Activated naive CD8-positive, alpha-beta T cell (primary cell): ENCODE measurements around the gene ARHGAP25.
"Not testable (repeated sequence)": the region's sequence is repeated elsewhere in the genome, so short reads cannot be mapped to it uniquely, and the experiment has no call there.

Source experiments
- H3K27ac Mint-ChIP-seq: one replicate; pipeline ENCODE4 v1.8.0; 2021; ENCODE audit warnings: mixed read lengths
- H3K27me3 Mint-ChIP-seq: one replicate; pipeline ENCODE4 v1.8.0; 2021; ENCODE audit warnings: mixed read lengths
- H3K36me3 Mint-ChIP-seq: one replicate; pipeline ENCODE4 v1.8.0; 2021; ENCODE audit warnings: mixed read lengths
- H3K4me1 Mint-ChIP-seq: one replicate; pipeline ENCODE4 v1.8.0; 2021; ENCODE audit warnings: low read depth, mixed read lengths
- H3K4me3 Mint-ChIP-seq: one replicate; pipeline ENCODE4 v1.8.0; 2021; ENCODE audit warnings: mild to moderate bottlenecking, mixed read lengths
- H3K9me3 Mint-ChIP-seq: one replicate; pipeline ENCODE4 v1.8.0; 2021; ENCODE audit warnings: low read depth, mixed read lengths

The ARHGAP25 gene

GRCh38 chr2:68800517-68800916, 65.9 kb downstream of the ARHGAP25 start:
- Mint-ChIP-seq H3K27ac (peak overlapping the region; percentile 75), H3K9me3 (no peaks in the 10 kb centered on the region), H3K27me3 (no peaks in the 10 kb centered on the region), H3K4me3 (no peak overlapping the region), H3K4me1 (peaks cover 43% of the 10 kb centered on the region), H3K36me3 (peaks cover 23% of the 10 kb centered on the region)

- not testable (repeated sequence) for H3K27me3 Mint-ChIP-seq
These were observed 67.5 kb downstream of the ARHGAP25 start for GRCh38 chr2:68802161-68802560.

GRCh38 chr2:68805025-68805424, 70.4 kb downstream of the ARHGAP25 start:
- Mint-ChIP-seq H3K4me1 (peaks cover 39% of the 10 kb centered on the region), H3K36me3 (peaks cover 12% of the 10 kb centered on the region), H3K9me3 (no peaks in the 10 kb centered on the region), H3K4me3 (no peak overlapping the region), H3K27me3 (no peaks in the 10 kb centered on the region), H3K27ac (peak overlapping the region; percentile 46)

More at GRCh38 chr2:68802161-68802560, 67.5 kb downstream of the ARHGAP25 start:
- peaks cover 32% of the 10 kb centered on the region for H3K4me1 Mint-ChIP-seq
- H3K4me3 Mint-ChIP-seq, H3K27ac Mint-ChIP-seq, H3K9me3 Mint-ChIP-seq: not testable (repeated sequence)
- H3K36me3 Mint-ChIP-seq, result peaks cover 17% of the 10 kb centered on the region

GRCh38 chr2:68806511-68807109, 72.0 kb downstream of the ARHGAP25 start:
- Mint-ChIP-seq H3K9me3 (no peaks in the 10 kb centered on the region), H3K4me1 (peaks cover 35% of the 10 kb centered on the region), H3K36me3 (peaks cover 8% of the 10 kb centered on the region), H3K27ac (peak overlapping the region; percentile 46), H3K4me3 (no peak overlapping the region), H3K27me3 (no peaks in the 10 kb centered on the region)

- Mint-ChIP-seq H3K4me1 (peaks cover 40% of the 10 kb centered on the region), H3K9me3 (no peaks in the 10 kb centered on the region), H3K4me3 (no peak overlapping the region), H3K27ac (peak overlapping the region; percentile 79), H3K27me3 (no peaks in the 10 kb centered on the region), H3K36me3 (peaks cover 10% of the 10 kb centered on the region)
These were observed 73.2 kb downstream of the ARHGAP25 start for GRCh38 chr2:68807821-68808266.

GRCh38 chr2:68809324-68810240, 75.0 kb downstream of the ARHGAP25 start:
- Mint-ChIP-seq H3K4me3 (no peak overlapping the region), H3K36me3 (peaks cover 13% of the 10 kb centered on the region), H3K27ac (peak overlapping the region; percentile 79), H3K9me3 (no peaks in the 10 kb centered on the region), H3K4me1 (peaks cover 40% of the 10 kb centered on the region), H3K27me3 (no peaks in the 10 kb centered on the region)

- Mint-ChIP-seq H3K27ac (peak overlapping the region; percentile 64), H3K4me1 (peaks cover 40% of the 10 kb centered on the region), H3K27me3 (no peaks in the 10 kb centered on the region), H3K4me3 (no peak overlapping the region), H3K36me3 (peaks cover 15% of the 10 kb centered on the region), H3K9me3 (no peaks in the 10 kb centered on the region)
These were observed 76.8 kb downstream of the ARHGAP25 start for GRCh38 chr2:68811364-68811763.

GRCh38 chr2:68812251-68812650, 77.6 kb downstream of the ARHGAP25 start:
- peaks cover 12% of the 10 kb centered on the region for H3K36me3 Mint-ChIP-seq
- H3K4me1 Mint-ChIP-seq, result peaks cover 35% of the 10 kb centered on the region
- peak overlapping the region; percentile 64 for H3K27ac Mint-ChIP-seq
- no peaks in the 10 kb centered on the region for H3K9me3 Mint-ChIP-seq
- H3K4me3 Mint-ChIP-seq, result no peak overlapping the region
- H3K27me3 Mint-ChIP-seq, result no peaks in the 10 kb centered on the region

- Mint-ChIP-seq H3K36me3 (peaks cover 8% of the 10 kb centered on the region), H3K4me1 (peaks cover 23% of the 10 kb centered on the region), H3K27ac (peak overlapping the region; percentile 64), H3K4me3 (no peak overlapping the region), H3K27me3 (no peaks in the 10 kb centered on the region), H3K9me3 (no peaks in the 10 kb centered on the region)
These were observed 79.0 kb downstream of the ARHGAP25 start for GRCh38 chr2:68813596-68813995.

- Mint-ChIP-seq H3K36me3 (peaks cover 7% of the 10 kb centered on the region), H3K4me3 (no peak overlapping the region), H3K4me1 (peaks cover 1% of the 10 kb centered on the region), H3K27ac (peak overlapping the region; percentile 69), H3K27me3 (no peaks in the 10 kb centered on the region), H3K9me3 (no peaks in the 10 kb centered on the region)
These were observed 82.7 kb downstream of the ARHGAP25 start for GRCh38 chr2:68817306-68817705.

GRCh38 chr2:68819556-68819955, 84.9 kb downstream of the ARHGAP25 start:
- peaks cover 10% of the 10 kb centered on the region for H3K36me3 Mint-ChIP-seq
- no peaks in the 10 kb centered on the region for H3K9me3 Mint-ChIP-seq
- peaks cover 4% of the 10 kb centered on the region for H3K4me1 Mint-ChIP-seq
- no peak overlapping the region for H3K4me3 Mint-ChIP-seq
- H3K27me3 Mint-ChIP-seq, result no peaks in the 10 kb centered on the region
- H3K27ac Mint-ChIP-seq, result peak overlapping the region; percentile 64

GRCh38 chr2:68822207-68822872, 87.7 kb downstream of the ARHGAP25 start:
- Mint-ChIP-seq H3K4me3 (no peak overlapping the region), H3K27ac (peak overlapping the region; percentile 84), H3K27me3 (no peaks in the 10 kb centered on the region)

GRCh38 chr2:68824831-68825230, 90.2 kb downstream of the ARHGAP25 start:
- no peak overlapping the region for H3K4me3 Mint-ChIP-seq
- H3K27ac Mint-ChIP-seq, result peak overlapping the region; percentile 84
- no peaks in the 10 kb centered on the region for H3K27me3 Mint-ChIP-seq
- H3K9me3 Mint-ChIP-seq, result no peaks in the 10 kb centered on the region
- H3K36me3 Mint-ChIP-seq, result peaks cover 10% of the 10 kb centered on the region
- H3K4me1 Mint-ChIP-seq, result peaks cover 33% of the 10 kb centered on the region

More at GRCh38 chr2:68822207-68822872, 87.7 kb downstream of the ARHGAP25 start:
- Mint-ChIP-seq H3K9me3 (no peaks in the 10 kb centered on the region), H3K36me3 (peaks cover 10% of the 10 kb centered on the region), H3K4me1 (peaks cover 11% of the 10 kb centered on the region)

- Mint-ChIP-seq H3K27ac (peak overlapping the region; percentile 84), H3K4me3 (no peak overlapping the region), H3K27me3 (no peaks in the 10 kb centered on the region), H3K4me1 (peaks cover 43% of the 10 kb centered on the region), H3K9me3 (no peaks in the 10 kb centered on the region), H3K36me3 (peaks cover 10% of the 10 kb centered on the region)
These were observed 91.3 kb downstream of the ARHGAP25 start for GRCh38 chr2:68825866-68826265.

GRCh38 chr2:68827666-68828065, 93.1 kb downstream of the ARHGAP25 start:
- Mint-ChIP-seq H3K36me3 (peaks cover 8% of the 10 kb centered on the region), H3K9me3 (no peaks in the 10 kb centered on the region)

More at GRCh38 chr2:68827666-68828065, 93.1 kb downstream of the ARHGAP25 start:
- H3K4me3 Mint-ChIP-seq, result no peak overlapping the region
- H3K4me1 Mint-ChIP-seq, result peaks cover 61% of the 10 kb centered on the region
- no peaks in the 10 kb centered on the region for H3K27me3 Mint-ChIP-seq
- H3K27ac Mint-ChIP-seq, result peak overlapping the region; percentile 91
